Esophagus muscularis mucosa (tissue), 3 donors: ENCODE results near the gene PLEKHF1.

Source experiments
- CTCF ChIP-seq, 3 experiments: fragments of 200-600 bp in 2 of 3; fragments of 450-650 bp in 1 of 3; sonication (generic) in 2 of 3; IDR thresholded peaks; one replicate each; pipeline ENCODE4 v1.5.1; 2017 to 2019; ENCODE audit warnings: antibody characterized with exemption in 3 of 3, mild to moderate bottlenecking in 2 of 3, moderate library complexity in 1 of 3
- POLR2A ChIP-seq: fragments of 450-650 bp; IDR thresholded peaks from one replicate; pipeline ENCODE4 v1.6.1; 2017; ENCODE audit warnings: antibody characterized with exemption, moderate library complexity, mild to moderate bottlenecking, low read depth
- POLR2AphosphoS5 ChIP-seq, 2 donors: sonication (generic); formaldehyde crosslinking; IDR thresholded peaks; one replicate each; pipeline ENCODE4 v1.6.1; 2017; ENCODE audit warnings: antibody characterized with exemption in 2 of 2

- TF ChIP-seq CTCF (IDR thresholded peaks at IDR 0.05) (no peak), POLR2A (no peak), POLR2AphosphoS5 (IDR thresholded peaks at IDR 0.05) (no peak)
Observed at GRCh38 chr19:29700498-29700897, 35.2 kb downstream of the PLEKHF1 start.
